ENCODE data around the gene DIP2C. TPM values are rescaled to one million over a fixed set of nuclear protein-coding genes. Genes with fewer than 3 reads are reported as not detected.

The DIP2C gene
- total RNA-seq, 1 experiment from 2014 or later, result 11.0 TPM

- no peak for TF ChIP-seq CTCF (IDR thresholded peaks at IDR 0.05; ENCODE audit: unreplicated experiment)
- no peaks in the 10 kb centered on the region for H3K9me3 Mint-ChIP-seq (ENCODE audit: low read depth, unreplicated experiment)
- DNase-seq, result no peak
- CTCF ChIA-PET, result no interaction called here
- no peaks in the 10 kb centered on the region for H3K4me1 Mint-ChIP-seq (ENCODE audit: low read depth, unreplicated experiment)
- no peaks in the 10 kb centered on the region for H3K27me3 Mint-ChIP-seq (ENCODE audit: unreplicated experiment)
- H3K36me3 Mint-ChIP-seq (ENCODE audit: insufficient read depth, unreplicated experiment), result no peaks in the 10 kb centered on the region
- no peak overlapping the region for H3K27ac Mint-ChIP-seq (ENCODE audit: unreplicated experiment)
- BruUV-seq (replicated peaks), result no TSS peak
- intact Hi-C loops (cut with micrococcal nuclease; ENCODE audit: unreplicated experiment), result no loop called here
- H3K4me3 Mint-ChIP-seq (ENCODE audit: low read depth, unreplicated experiment), result no peak overlapping the region
Observed at GRCh38 chr10:621513-621912, 68.0 kb downstream of the DIP2C start.

GRCh38 chr10:620971-621370 is 68.5 kb downstream of the DIP2C start:
- no peak for TF ChIP-seq CTCF (IDR thresholded peaks at IDR 0.05; ENCODE audit: unreplicated experiment)
- H3K4me1 Mint-ChIP-seq (ENCODE audit: low read depth, unreplicated experiment), result no peaks in the 10 kb centered on the region
- BruUV-seq (replicated peaks), result no TSS peak
- no peak overlapping the region for H3K4me3 Mint-ChIP-seq (ENCODE audit: low read depth, unreplicated experiment)
- intact Hi-C loops (cut with micrococcal nuclease; ENCODE audit: unreplicated experiment), result no loop called here
- DNase-seq, result no peak
- CTCF ChIA-PET, result no interaction called here
- H3K36me3 Mint-ChIP-seq (ENCODE audit: insufficient read depth, unreplicated experiment), result no peaks in the 10 kb centered on the region
- no peaks in the 10 kb centered on the region for H3K27me3 Mint-ChIP-seq (ENCODE audit: unreplicated experiment)
- no peak overlapping the region for H3K27ac Mint-ChIP-seq (ENCODE audit: unreplicated experiment)
- H3K9me3 Mint-ChIP-seq (ENCODE audit: low read depth, unreplicated experiment), result no peaks in the 10 kb centered on the region

- TF ChIP-seq CTCF (IDR thresholded peaks at IDR 0.05; ENCODE audit: unreplicated experiment), result no peak
- no peaks in the 10 kb centered on the region for H3K9me3 Mint-ChIP-seq (ENCODE audit: low read depth, unreplicated experiment)
- DNase-seq, result no peak
- H3K4me1 Mint-ChIP-seq (ENCODE audit: low read depth, unreplicated experiment), result no peaks in the 10 kb centered on the region
- no TSS peak for BruUV-seq (replicated peaks)
- no peak overlapping the region for H3K4me3 Mint-ChIP-seq (ENCODE audit: low read depth, unreplicated experiment)
- no peaks in the 10 kb centered on the region for H3K27me3 Mint-ChIP-seq (ENCODE audit: unreplicated experiment)
- H3K27ac Mint-ChIP-seq (ENCODE audit: unreplicated experiment), result no peak overlapping the region
- no peaks in the 10 kb centered on the region for H3K36me3 Mint-ChIP-seq (ENCODE audit: insufficient read depth, unreplicated experiment)
- CTCF ChIA-PET, result no interaction called here
- intact Hi-C loops (cut with micrococcal nuclease; ENCODE audit: unreplicated experiment), result no loop called here
Observed at GRCh38 chr10:620417-620816, 69.1 kb downstream of the DIP2C start.

GRCh38 chr10:619710-620109 is 69.8 kb downstream of the DIP2C start:
- H3K4me1 Mint-ChIP-seq (ENCODE audit: low read depth, unreplicated experiment), result peaks cover under 1% of the 10 kb centered on the region
- DNase-seq, result no peak
- no peak for TF ChIP-seq CTCF (IDR thresholded peaks at IDR 0.05; ENCODE audit: unreplicated experiment)
- CTCF ChIA-PET, result interaction anchor here (0.6 kb wide), 1 partner anchor 225 kb away, joined by 3 read pairs; no protein-coding TSS in a partner anchor
- no peak overlapping the region for H3K4me3 Mint-ChIP-seq (ENCODE audit: low read depth, unreplicated experiment)
- BruUV-seq (replicated peaks), result no TSS peak
- no peaks in the 10 kb centered on the region for H3K36me3 Mint-ChIP-seq (ENCODE audit: insufficient read depth, unreplicated experiment)
- H3K9me3 Mint-ChIP-seq (ENCODE audit: low read depth, unreplicated experiment), result no peaks in the 10 kb centered on the region
- H3K27me3 Mint-ChIP-seq (ENCODE audit: unreplicated experiment), result no peaks in the 10 kb centered on the region
- intact Hi-C loops (cut with micrococcal nuclease; ENCODE audit: unreplicated experiment), result loop anchor here (10.0 kb wide), 1 partner anchor 105 kb away; no protein-coding TSS in a partner anchor
- H3K27ac Mint-ChIP-seq (ENCODE audit: unreplicated experiment), result no peak overlapping the region

Measured in Calu3 (cell line).